ENCODE results near the gene FAM241B.

The FAM241B gene

GRCh38 chr10:69629897-69630650 is at the start of gene FAM241B:
Gene FAM241B, plus strand, starts transcription at chr10:69630247. Its CDS starts 1,497 bp downstream, at chr10:69631744.
- peak; percentile 79 for DNase-seq

- no peak for DNase-seq
These were observed 49.6 kb upstream of the FAM241B start for GRCh38 chr10:69580435-69580834.

GRCh38 chr10:69583106-69583505 is 46.9 kb upstream of the FAM241B start:
- no peak for DNase-seq

GRCh38 chr10:69584624-69585023 is 45.4 kb upstream of the FAM241B start:
- no peak for DNase-seq

- no peak for DNase-seq
These were observed 41.7 kb upstream of the FAM241B start for GRCh38 chr10:69588358-69588757.

GRCh38 chr10:69600761-69601330 is 29.2 kb upstream of the FAM241B start:
- DNase-seq = no peak

GRCh38 chr10:69609077-69609476 is 21.0 kb upstream of the FAM241B start:
- no peak for DNase-seq

- DNase-seq = no peak
These were observed 17.3 kb upstream of the FAM241B start for GRCh38 chr10:69612760-69613159.

GRCh38 chr10:69614130-69614529 is 15.9 kb upstream of the FAM241B start:
- DNase-seq = no peak

GRCh38 chr10:69616358-69616757 is 13.7 kb upstream of the FAM241B start:
- DNase-seq = no peak

- no peak for DNase-seq
These were observed 11.3 kb upstream of the FAM241B start for GRCh38 chr10:69618746-69619145.

GRCh38 chr10:69619626-69620025 is 10.4 kb upstream of the FAM241B start:
- no peak for DNase-seq

- no peak for DNase-seq
These were observed 9.4 kb upstream of the FAM241B start for GRCh38 chr10:69620625-69621024.

GRCh38 chr10:69624245-69624786 is 5.7 kb upstream of the FAM241B start:
- peak; percentile 57 for DNase-seq

- DNase-seq = no peak
These were observed 3.2 kb upstream of the FAM241B start for GRCh38 chr10:69626826-69627225.

GRCh38 chr10:69628891-69629290 is 1.2 kb upstream of the FAM241B start:
- DNase-seq = no peak

- no peak for DNase-seq
These were observed 539 bp upstream of the FAM241B start for GRCh38 chr10:69629519-69629896.

GRCh38 chr10:69630651-69631400 is 779 bp downstream of the FAM241B start:
- no peak for DNase-seq

- DNase-seq = no peak
These were observed 1.5 kb downstream of the FAM241B start for GRCh38 chr10:69631566-69631965.

GRCh38 chr10:69632516-69633199 is 2.6 kb downstream of the FAM241B start:
- DNase-seq = no peak

- no peak for DNase-seq
These were observed 3.9 kb downstream of the FAM241B start for GRCh38 chr10:69633673-69634635.
